Measurements from ENCODE around the gene SLC25A12.
"Not testable (repeated sequence)": the region's sequence is repeated elsewhere in the genome, so short reads cannot be mapped to it uniquely, and the experiment has no call there.

- not testable (repeated sequence) for TF ChIP-seq TARDBP (IDR thresholded peaks at IDR 0.05); PKNOX1 (IDR thresholded peaks at IDR 0.05); SUZ12 (IDR thresholded peaks at IDR 0.05); ELF4 (IDR thresholded peaks at IDR 0.05); FOXM1 (IDR thresholded peaks at IDR 0.05; ENCODE audit: borderline replicate concordance); SP1 (IDR thresholded peaks at IDR 0.05); FOXK2 (IDR thresholded peaks at IDR 0.05); ARNT (IDR thresholded peaks at IDR 0.05); CTBP1 (IDR thresholded peaks at IDR 0.05; ENCODE audit: borderline replicate concordance); NFRKB (IDR thresholded peaks at IDR 0.05); ZNF384 (IDR thresholded peaks at IDR 0.05); BHLHE40 (IDR thresholded peaks at IDR 0.05; ENCODE audit: borderline replicate concordance); HDGF (IDR thresholded peaks at IDR 0.05; ENCODE audit: borderline replicate concordance)
These were observed 85.2 kb downstream of the SLC25A12 start for GRCh38 chr2:171808885-171809284.

Data from HEK293T (cell line).